ENCODE data around the gene PTGER2. TPM values are rescaled to one million over a fixed set of nuclear protein-coding genes. Genes with fewer than 3 reads are reported as not detected.

Gene PTGER2
- total RNA-seq, 1 donor from 2014 or later = 0.09 TPM

DNA sequence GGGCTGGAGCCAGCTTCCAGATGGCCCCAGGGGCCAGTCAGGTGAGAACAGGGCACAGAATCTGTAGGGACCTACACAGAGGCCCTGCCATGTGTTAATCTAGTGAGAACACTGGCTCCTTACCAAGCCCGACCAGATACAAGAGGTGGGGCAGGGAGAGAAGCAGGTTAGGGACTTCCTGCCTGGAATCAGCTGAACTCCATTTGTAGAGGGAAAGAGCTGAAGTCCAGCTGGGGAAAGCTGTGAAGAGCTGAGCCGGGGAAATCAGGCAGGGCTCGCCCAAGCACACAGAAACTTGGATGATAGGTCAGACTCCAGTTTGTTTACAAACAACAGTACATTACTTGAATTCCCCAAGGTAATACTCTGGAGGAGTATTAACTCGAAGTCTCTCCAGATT is 46.7 kb downstream of the PTGER2 start:
- DNase-seq (no peak), ATAC-seq (ENCODE audit: low read depth) (no peak)
- Mint-ChIP-seq H3K36me3 (ENCODE audit: low read depth) (no peaks in the 10 kb centered on the region), H3K9me3 (no peaks in the 10 kb centered on the region), H3K4me3 (no peak overlapping the region), H3K27me3 (peaks cover 8% of the 10 kb centered on the region), H3K27ac (no peak overlapping the region), H3K4me1 (no peaks in the 10 kb centered on the region)
- ChIA-PET CTCF (no interaction called here), POLR2A (no interaction called here)
- intact Hi-C loops (cut with micrococcal nuclease) = no loop called here
- TF ChIP-seq, protein P1, sequence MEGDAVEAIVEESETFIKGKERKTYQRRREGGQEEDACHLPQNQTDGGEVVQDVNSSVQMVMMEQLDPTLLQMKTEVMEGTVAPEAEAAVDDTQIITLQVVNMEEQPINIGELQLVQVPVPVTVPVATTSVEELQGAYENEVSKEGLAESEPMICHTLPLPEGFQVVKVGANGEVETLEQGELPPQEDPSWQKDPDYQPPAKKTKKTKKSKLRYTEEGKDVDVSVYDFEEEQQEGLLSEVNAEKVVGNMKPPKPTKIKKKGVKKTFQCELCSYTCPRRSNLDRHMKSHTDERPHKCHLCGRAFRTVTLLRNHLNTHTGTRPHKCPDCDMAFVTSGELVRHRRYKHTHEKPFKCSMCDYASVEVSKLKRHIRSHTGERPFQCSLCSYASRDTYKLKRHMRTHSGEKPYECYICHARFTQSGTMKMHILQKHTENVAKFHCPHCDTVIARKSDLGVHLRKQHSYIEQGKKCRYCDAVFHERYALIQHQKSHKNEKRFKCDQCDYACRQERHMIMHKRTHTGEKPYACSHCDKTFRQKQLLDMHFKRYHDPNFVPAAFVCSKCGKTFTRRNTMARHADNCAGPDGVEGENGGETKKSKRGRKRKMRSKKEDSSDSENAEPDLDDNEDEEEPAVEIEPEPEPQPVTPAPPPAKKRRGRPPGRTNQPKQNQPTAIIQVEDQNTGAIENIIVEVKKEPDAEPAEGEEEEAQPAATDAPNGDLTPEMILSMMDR (IDR thresholded peaks at IDR 0.05) = no peak

DNA sequence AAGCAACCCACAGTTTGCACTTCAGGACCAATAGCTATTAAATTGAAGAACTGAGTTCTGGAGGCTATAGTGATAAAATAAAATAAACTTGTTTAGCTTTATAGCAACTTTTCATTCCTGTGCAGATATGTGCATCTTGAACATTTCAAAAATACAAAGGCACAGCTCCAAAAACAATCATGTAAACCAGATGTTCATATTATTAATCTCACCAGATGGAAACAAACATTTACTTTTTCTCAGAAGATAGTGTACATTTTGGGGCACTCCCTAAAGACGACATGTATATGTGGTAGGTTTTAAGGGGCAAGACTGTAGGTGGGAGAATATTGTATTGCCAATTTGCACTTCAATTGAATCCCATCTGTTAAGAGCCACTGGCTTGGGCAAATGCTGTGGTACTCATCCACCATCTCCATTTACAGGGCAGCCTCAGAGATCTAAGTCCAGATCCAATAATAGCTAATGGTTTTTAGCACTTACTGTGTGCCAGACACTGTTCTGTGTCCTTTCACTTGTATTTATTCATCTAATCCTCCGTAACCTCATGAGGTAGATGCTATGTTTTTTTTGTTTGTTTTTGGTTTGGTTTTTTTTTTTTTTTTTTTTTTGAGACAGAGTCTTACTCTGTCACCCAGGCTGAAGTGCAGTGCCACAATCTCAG is 49.1 kb downstream of the PTGER2 start:
- ChIA-PET CTCF (no interaction called here), POLR2A (no interaction called here)
- H3K27ac Mint-ChIP-seq = no peak overlapping the region
- peaks cover 1% of the 10 kb centered on the region for H3K27me3 Mint-ChIP-seq
- no peaks in the 10 kb centered on the region for H3K9me3 Mint-ChIP-seq
- no peak overlapping the region for H3K4me3 Mint-ChIP-seq
- DNase-seq (no peak), ATAC-seq (ENCODE audit: low read depth) (no peak)
- intact Hi-C loops (cut with micrococcal nuclease) = no loop called here
- H3K36me3 Mint-ChIP-seq (ENCODE audit: low read depth) = no peaks in the 10 kb centered on the region
- H3K4me1 Mint-ChIP-seq = no peaks in the 10 kb centered on the region
- TF ChIP-seq, protein P1 (IDR thresholded peaks at IDR 0.05) = no peak

DNA sequence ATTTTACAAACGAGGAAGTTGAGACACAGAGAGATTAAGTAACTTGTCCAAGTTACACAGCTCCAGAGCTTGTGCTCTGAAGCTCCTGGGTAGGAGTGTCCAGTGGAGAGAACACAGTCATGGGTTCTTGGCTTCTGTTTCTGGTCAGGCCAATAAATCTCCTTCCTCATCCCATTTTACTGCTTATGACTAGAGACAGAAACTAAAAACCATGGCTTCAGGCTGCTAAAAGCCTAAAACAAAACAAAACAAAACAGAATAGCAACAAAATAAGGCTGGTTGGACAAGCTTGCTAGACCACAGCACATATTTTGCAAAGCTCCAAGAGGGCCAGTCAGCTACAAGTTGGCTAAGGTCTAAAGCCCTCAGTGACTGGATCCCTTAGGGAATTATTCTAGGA is 49.8 kb downstream of the PTGER2 start:
- no peak for ATAC-seq (ENCODE audit: low read depth)
- H3K4me3 Mint-ChIP-seq = no peak overlapping the region
- no peak for DNase-seq
- POLR2A ChIA-PET = interaction anchor here (0.6 kb wide), 1 partner anchor 624 kb away, joined by 3 read pairs; no protein-coding TSS in a partner anchor
- TF ChIP-seq, protein P1 (IDR thresholded peaks at IDR 0.05) = no peak
- no peaks in the 10 kb centered on the region for H3K36me3 Mint-ChIP-seq (ENCODE audit: low read depth)
- no peaks in the 10 kb centered on the region for H3K4me1 Mint-ChIP-seq
- CTCF ChIA-PET = no interaction called here
- intact Hi-C loops (cut with micrococcal nuclease) = no loop called here
- no peak overlapping the region for H3K27ac Mint-ChIP-seq
- H3K9me3 Mint-ChIP-seq = no peaks in the 10 kb centered on the region
- H3K27me3 Mint-ChIP-seq = peaks cover 1% of the 10 kb centered on the region

DNA sequence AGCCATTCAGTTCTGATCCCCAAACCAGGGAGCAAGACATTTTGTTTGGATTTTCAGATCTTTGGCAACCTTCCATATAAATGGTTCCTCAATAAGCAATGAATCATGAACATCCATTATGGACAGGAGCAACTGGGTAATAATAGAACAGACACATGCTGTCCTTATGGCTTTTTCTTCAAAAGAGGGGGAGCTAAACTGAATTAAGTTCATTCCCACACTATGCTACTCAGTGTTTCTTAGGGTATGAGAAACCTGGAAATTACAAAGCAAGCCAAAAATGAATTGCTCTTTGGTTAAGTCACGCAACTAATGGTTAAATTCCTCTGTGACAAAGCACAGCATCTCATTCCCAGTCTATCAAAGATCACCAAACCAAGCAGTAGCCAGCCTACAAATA is 51.0 kb downstream of the PTGER2 start:
- no peak for ATAC-seq (ENCODE audit: low read depth)
- Mint-ChIP-seq H3K4me1 (no peaks in the 10 kb centered on the region), H3K27ac (no peak overlapping the region), H3K4me3 (no peak overlapping the region), H3K36me3 (ENCODE audit: low read depth) (no peaks in the 10 kb centered on the region), H3K9me3 (no peaks in the 10 kb centered on the region), H3K27me3 (peaks cover 1% of the 10 kb centered on the region)
- intact Hi-C loops (cut with micrococcal nuclease) = no loop called here
- POLR2A ChIA-PET = no interaction called here
- DNase-seq = no peak
- CTCF ChIA-PET = no interaction called here
- TF ChIP-seq, protein P1 (IDR thresholded peaks at IDR 0.05) = no peak

DNA sequence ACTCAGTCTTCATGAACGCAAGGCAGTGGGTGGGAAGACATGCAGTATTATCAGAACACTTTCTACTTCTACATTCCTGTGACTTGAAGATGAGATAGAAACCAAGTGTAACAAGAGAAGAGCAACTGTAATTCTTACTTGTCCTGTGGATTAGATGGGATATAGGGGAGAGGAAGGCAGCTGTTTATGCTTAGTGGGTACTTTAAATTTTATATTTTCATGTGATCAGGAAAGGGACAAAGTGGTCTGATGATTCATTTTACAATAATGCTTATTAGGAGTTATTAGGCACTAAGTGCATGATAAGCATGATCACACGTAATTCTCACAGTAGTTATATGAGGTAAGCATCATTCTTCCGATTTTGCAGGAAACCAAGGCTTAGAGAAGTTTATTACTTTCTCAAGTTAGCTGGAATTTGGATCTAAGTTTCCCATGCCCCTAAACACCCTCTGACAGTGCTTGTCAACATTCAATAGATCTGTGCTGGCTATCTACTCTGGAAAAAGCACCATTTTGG is 52.7 kb downstream of the PTGER2 start:
- H3K4me1 Mint-ChIP-seq = no peaks in the 10 kb centered on the region
- no peaks in the 10 kb centered on the region for H3K9me3 Mint-ChIP-seq

More for the DNA sequence above, 52.7 kb downstream of the PTGER2 start:
- TF ChIP-seq, protein P1 (IDR thresholded peaks at IDR 0.05) = no peak
- Mint-ChIP-seq H3K27ac (no peak overlapping the region), H3K4me3 (no peak overlapping the region), H3K36me3 (ENCODE audit: low read depth) (no peaks in the 10 kb centered on the region), H3K27me3 (peaks cover 1% of the 10 kb centered on the region)
- intact Hi-C loops (cut with micrococcal nuclease) = no loop called here
- DNase-seq (no peak), ATAC-seq (ENCODE audit: low read depth) (no peak)
- CTCF ChIA-PET = no interaction called here
- POLR2A ChIA-PET = no interaction called here

Data from activated B cell treated with CpG ODN at 0.5 μM for 24 hours (primary cell).